ENCODE measurements around the gene HOXA9.

GRCh38 chr7:27123477-27124053, 41.8 kb downstream of the HOXA9 start:
- TF ChIP-seq, protein P1, sequence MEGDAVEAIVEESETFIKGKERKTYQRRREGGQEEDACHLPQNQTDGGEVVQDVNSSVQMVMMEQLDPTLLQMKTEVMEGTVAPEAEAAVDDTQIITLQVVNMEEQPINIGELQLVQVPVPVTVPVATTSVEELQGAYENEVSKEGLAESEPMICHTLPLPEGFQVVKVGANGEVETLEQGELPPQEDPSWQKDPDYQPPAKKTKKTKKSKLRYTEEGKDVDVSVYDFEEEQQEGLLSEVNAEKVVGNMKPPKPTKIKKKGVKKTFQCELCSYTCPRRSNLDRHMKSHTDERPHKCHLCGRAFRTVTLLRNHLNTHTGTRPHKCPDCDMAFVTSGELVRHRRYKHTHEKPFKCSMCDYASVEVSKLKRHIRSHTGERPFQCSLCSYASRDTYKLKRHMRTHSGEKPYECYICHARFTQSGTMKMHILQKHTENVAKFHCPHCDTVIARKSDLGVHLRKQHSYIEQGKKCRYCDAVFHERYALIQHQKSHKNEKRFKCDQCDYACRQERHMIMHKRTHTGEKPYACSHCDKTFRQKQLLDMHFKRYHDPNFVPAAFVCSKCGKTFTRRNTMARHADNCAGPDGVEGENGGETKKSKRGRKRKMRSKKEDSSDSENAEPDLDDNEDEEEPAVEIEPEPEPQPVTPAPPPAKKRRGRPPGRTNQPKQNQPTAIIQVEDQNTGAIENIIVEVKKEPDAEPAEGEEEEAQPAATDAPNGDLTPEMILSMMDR (IDR thresholded peaks at IDR 0.05) = no peak
- TF ChIP-seq POLR2A (IDR thresholded peaks at IDR 0.05) (no peak), POLR2AphosphoS5 (IDR thresholded peaks at IDR 0.05) (no peak), EP300 (IDR thresholded peaks at IDR 0.05) (no peak)

All from stomach (tissue), 4 donors.